ACC112 (cell line): ENCODE results near the gene SLC7A8.
A peak's percentile ranks its signal among the peaks of the same experiment; 100 is the strongest.

Experiments used
- H2AFZ ChIP-seq: fragments of 200-600 bp; sonication (generic); one replicate; pipeline ENCODE4 v1.6.0; 2017; ENCODE audit warnings: antibody characterized with exemption, low read length; ENCODE audit not compliant: unreplicated experiment
- H3K27ac ChIP-seq: fragments of 200-600 bp; sonication (generic); 2 replicates; pipeline ENCODE4 v1.5.1; 2014; ENCODE audit warnings: low read depth, mild to moderate bottlenecking, antibody characterized with exemption, low read length, moderate library complexity
- H3K27me3 ChIP-seq: fragments of 200-600 bp; sonication (generic); 2 replicates; pipeline ENCODE4 v1.6.1; 2014; ENCODE audit warnings: mild to moderate bottlenecking, antibody characterized with exemption, low read length, moderate library complexity, mixed read lengths; ENCODE audit not compliant: insufficient read depth
- H3K36me3 ChIP-seq: fragments of 200-600 bp; sonication (generic); 2 replicates; pipeline ENCODE4 v1.6.1; 2016; ENCODE audit warnings: mild to moderate bottlenecking, antibody characterized with exemption, low read length, moderate library complexity, mixed read lengths; ENCODE audit not compliant: insufficient read depth
- H3K4me1 ChIP-seq: fragments of 200-600 bp; sonication (generic); one replicate; pipeline ENCODE4 v1.6.1; 2016; ENCODE audit warnings: low read length, mixed read lengths; ENCODE audit not compliant: insufficient read depth, unreplicated experiment, control insufficient read depth
- H3K4me3 ChIP-seq: fragments of 200-600 bp; sonication (generic); 2 replicates; pipeline ENCODE4 v1.5.1; 2014; ENCODE audit warnings: mild to moderate bottlenecking, low read depth, low read length
- H3K79me2 ChIP-seq: fragments of 200-600 bp; sonication (generic); one replicate; pipeline ENCODE4 v1.6.0; 2016; ENCODE audit warnings: low read length; ENCODE audit not compliant: control insufficient read depth, unreplicated experiment, insufficient read depth

The SLC7A8 gene

GRCh38 chr14:23159532-23159931, 23.9 kb downstream of the SLC7A8 start:
- Histone ChIP-seq H3K79me2 (no peaks in the 10 kb centered on the region), H3K4me3 (no peak overlapping the region), H2AFZ (no peak overlapping the region), H3K27ac (no peak overlapping the region), H3K36me3 (no peaks in the 10 kb centered on the region), H3K4me1 (peaks cover 23% of the 10 kb centered on the region), H3K27me3 (no peaks in the 10 kb centered on the region)

- no peak overlapping the region for H2AFZ ChIP-seq
- H3K4me1 ChIP-seq: peaks cover 30% of the 10 kb centered on the region
- H3K27me3 ChIP-seq: no peaks in the 10 kb centered on the region
- no peak overlapping the region for H3K27ac ChIP-seq
- no peak overlapping the region for H3K4me3 ChIP-seq
- no peaks in the 10 kb centered on the region for H3K79me2 ChIP-seq
- H3K36me3 ChIP-seq: no peaks in the 10 kb centered on the region
Observed at GRCh38 chr14:23158779-23159178, 24.7 kb downstream of the SLC7A8 start.

- Histone ChIP-seq H3K27ac (peak overlapping the region; percentile 76), H3K4me3 (peak overlapping the region; percentile 71), H3K79me2 (no peaks in the 10 kb centered on the region), H3K36me3 (no peaks in the 10 kb centered on the region), H3K27me3 (no peaks in the 10 kb centered on the region), H3K4me1 (peaks cover 23% of the 10 kb centered on the region), H2AFZ (peak overlapping the region; percentile 88)
Observed at GRCh38 chr14:23154964-23155587, 28.4 kb downstream of the SLC7A8 start.

GRCh38 chr14:23153851-23154796, 29.3 kb downstream of the SLC7A8 start:
- Histone ChIP-seq H3K4me3 (peak overlapping the region; percentile 71), H3K27me3 (no peaks in the 10 kb centered on the region)

GRCh38 chr14:23151342-23151741, 32.1 kb downstream of the SLC7A8 start:
- peaks cover 25% of the 10 kb centered on the region for H3K4me1 ChIP-seq
- H2AFZ ChIP-seq: no peak overlapping the region
- H3K27me3 ChIP-seq: no peaks in the 10 kb centered on the region
- no peak overlapping the region for H3K27ac ChIP-seq
- no peak overlapping the region for H3K4me3 ChIP-seq
- no peaks in the 10 kb centered on the region for H3K79me2 ChIP-seq
- no peaks in the 10 kb centered on the region for H3K36me3 ChIP-seq

More at GRCh38 chr14:23153851-23154796, 29.3 kb downstream of the SLC7A8 start:
- no peaks in the 10 kb centered on the region for H3K36me3 ChIP-seq
- H3K4me1 ChIP-seq: peaks cover 23% of the 10 kb centered on the region
- no peaks in the 10 kb centered on the region for H3K79me2 ChIP-seq
- peak overlapping the region; percentile 76 for H3K27ac ChIP-seq
- peak overlapping the region; percentile 98 for H2AFZ ChIP-seq

GRCh38 chr14:23149745-23150144, 33.7 kb downstream of the SLC7A8 start:
- no peaks in the 10 kb centered on the region for H3K27me3 ChIP-seq
- H3K36me3 ChIP-seq: no peaks in the 10 kb centered on the region
- H3K79me2 ChIP-seq: no peaks in the 10 kb centered on the region
- no peak overlapping the region for H3K27ac ChIP-seq
- H3K4me1 ChIP-seq: peaks cover 14% of the 10 kb centered on the region
- no peak overlapping the region for H2AFZ ChIP-seq
- no peak overlapping the region for H3K4me3 ChIP-seq

GRCh38 chr14:23148591-23149249, 34.7 kb downstream of the SLC7A8 start:
- no peaks in the 10 kb centered on the region for H3K27me3 ChIP-seq
- no peaks in the 10 kb centered on the region for H3K79me2 ChIP-seq
- no peaks in the 10 kb centered on the region for H3K36me3 ChIP-seq
- no peak overlapping the region for H2AFZ ChIP-seq
- H3K27ac ChIP-seq: no peak overlapping the region
- H3K4me3 ChIP-seq: no peak overlapping the region
- peaks cover 4% of the 10 kb centered on the region for H3K4me1 ChIP-seq

- no peaks in the 10 kb centered on the region for H3K36me3 ChIP-seq
- H3K27me3 ChIP-seq: peaks cover 7% of the 10 kb centered on the region; the same call in 1 of the 2 replicates
- H3K79me2 ChIP-seq: no peaks in the 10 kb centered on the region
- H3K4me1 ChIP-seq: peaks cover 2% of the 10 kb centered on the region
- no peak overlapping the region for H3K27ac ChIP-seq
- H2AFZ ChIP-seq: no peak overlapping the region
- H3K4me3 ChIP-seq: no peak overlapping the region
Observed at GRCh38 chr14:23147676-23148075, 35.8 kb downstream of the SLC7A8 start.

- Histone ChIP-seq H3K36me3 (no peaks in the 10 kb centered on the region), H3K79me2 (no peaks in the 10 kb centered on the region), H2AFZ (no peak overlapping the region), H3K4me1 (peaks cover 2% of the 10 kb centered on the region), H3K27ac (no peak overlapping the region), H3K27me3 (peaks cover 8% of the 10 kb centered on the region; the same call in 1 of the 2 replicates), H3K4me3 (no peak overlapping the region)
Observed at GRCh38 chr14:23146980-23147379, 36.5 kb downstream of the SLC7A8 start.

- H2AFZ ChIP-seq: no peak overlapping the region
- H3K36me3 ChIP-seq: no peaks in the 10 kb centered on the region
- H3K27me3 ChIP-seq: peaks cover 8% of the 10 kb centered on the region; the same call in 1 of the 2 replicates
- H3K4me1 ChIP-seq: peaks cover 2% of the 10 kb centered on the region
- no peaks in the 10 kb centered on the region for H3K79me2 ChIP-seq
- no peak overlapping the region for H3K4me3 ChIP-seq
- no peak overlapping the region for H3K27ac ChIP-seq
Observed at GRCh38 chr14:23146351-23146910, 37.0 kb downstream of the SLC7A8 start.
